Heart left ventricle (tissue), 16 donors: Measurements from ENCODE around the gene ABCF1. TPM values are rescaled to one million over a fixed set of nuclear protein-coding genes. Genes with fewer than 3 reads are reported as not detected.

Experiments
- ATAC-seq, 4 donors: fragments of 200-7000 bp; cut with Tn5 transposase; one replicate each; pipeline ENCODE4 v1.9.1; 2020 to 2022; ENCODE audit warnings: moderate library complexity in 4 of 4, mild to moderate bottlenecking in 3 of 4, moderate number of reproducible peaks in 1 of 4
- DNase-seq, 5 donors: peaks; one replicate each; pipeline ENCODE4 v3.0.0-alpha.2; 2020
- H3K27ac ChIP-seq, 12 donors: fragments of 200-600 bp; sonication (generic) in 4 of 12; one replicate each; pipeline versions ENCODE4 v1.5.0 to v1.8.0; 2016 to 2022; ENCODE audit warnings: mild to moderate bottlenecking in 2 of 12
- H3K27me3 ChIP-seq, 9 donors: fragments of 200-600 bp; sonication (generic) in 2 of 9; one replicate each; pipeline versions ENCODE4 v1.5.1 to v1.8.0; 2016 to 2022; ENCODE audit warnings: mild to moderate bottlenecking in 3 of 9
- H3K36me3 ChIP-seq, 9 donors: fragments of 200-600 bp; sonication (generic) in 2 of 9; one replicate each; pipeline versions ENCODE4 v1.5.0 to v1.8.0; 2018 to 2022; ENCODE audit warnings: mild to moderate bottlenecking in 2 of 9
- H3K4me1 ChIP-seq, 12 donors: fragments of 200-600 bp; sonication (generic) in 4 of 12; one replicate each; pipeline versions ENCODE4 v1.5.0 to v1.8.0; 2016 to 2022; ENCODE audit warnings: mild to moderate bottlenecking in 3 of 12
- H3K4me3 ChIP-seq, 12 donors: fragments of 200-600 bp; sonication (generic) in 4 of 12; one replicate each; pipeline versions ENCODE4 v1.5.0 to v1.8.0; 2017 to 2022; ENCODE audit warnings: mild to moderate bottlenecking in 9 of 12, moderate library complexity in 4 of 12
- H3K9me3 ChIP-seq, 12 donors: fragments of 200-600 bp; sonication (generic) in 4 of 12; one replicate each; pipeline versions ENCODE4 v1.5.0 to v1.8.0; 2016 to 2022; ENCODE audit warnings: mild to moderate bottlenecking in 1 of 12
- CTCF ChIP-seq, 12 donors: fragments of 200-600 bp; sonication (generic) in 4 of 12; IDR thresholded peaks; one replicate each; pipeline versions ENCODE4 v1.5.0 to v1.8.0; 2018 to 2022; ENCODE audit warnings: antibody characterized with exemption in 12 of 12, mild to moderate bottlenecking in 5 of 12
- POLR2A ChIP-seq, 2 donors: fragments of 450-650 bp; IDR thresholded peaks; one replicate each; pipeline ENCODE4 v1.6.1; 2017; ENCODE audit warnings: antibody characterized with exemption in 2 of 2, mild to moderate bottlenecking in 2 of 2, moderate library complexity in 2 of 2
- WGBS, 4 donors: extraction: QIAGEN DNeasy Blood & Tissue Kit in 2 of 4; methylation state at CpG; one replicate each; pipeline versions ENCODE4 v1.1.5 to v1.1.7; 2013 to 2018; 5-methylcytosine and 5-hydroxymethylcytosine counted together
- intact Hi-C, 10 donors: fragments of 100-400 bp; cut with DNase I; formaldehyde crosslinking; loops; one replicate each; pipeline versions ENCODE4 v1.11.1 to v1.14.2; 2022
- polyA plus RNA-seq, 2 donors: library from polyadenylated mRNA; stranded (reverse); fragments of 200-250 nt; gene quantifications; one replicate each; pipeline ENCODE4 v1.2.3, GENCODE V29; 2013
- total RNA-seq, 9 donors: library from RNA; depleted of rRNA in 2 of 9; stranded (reverse); fragments of >200 nt in 2 of 9; fragmentation: NEBNext Ultra II Directional in 3 of 9; extraction: Animal tissue kit (Norgen Biotek cat#: 25700) in 3 of 9; gene quantifications; one replicate each; pipeline versions ENCODE4 v1.1.0 to v1.2.4, GENCODE V29; 2016 to 2023
- donor health status: ischemic (EF 13 %, LVEDD 7.1; RV severe dilation, severe dysfunction).
- donor health status: healthy with polysubstance abuse.
- donor health status: DM: no; HTN: yes; CAD: no.
- donor health status: DM: no; HTN: no; CAD: no.
- donor health status: ischemic (EF 25% LVEDD 6.9; RV normal size, moderate dysfunction).
- donor health status: ischemic (EF 25% LVEDD 5.7; RV mildly dilated, moderate dysfunction).
- donor health status: healthy.
- donor health status: DM: yes; HTN: yes; CAD: no.
- donor health status: ischemic (EF 35%, LVEDD 5.7; RV mildly dilated, moderate dysfunction).
- donor health status: nonischemic (EF 11% LVEDD 7.7; RV severe dilation, severe dysfunction).
- donor health status: DM: yes; HTN: yes; CAD: no.
- donor health status: PGD.
- donor health status: ischemic (EF 29% LVEDD 5.4; RV normal size, mild dysfunction).
- donor health status: nonischemic (EF 23%, LVEDD 6.1; RV moderate dilation, normal function).

The ABCF1 gene
- total and polyA plus RNA-seq, 11 donors, result 28.0 to 76.8 (median 39.8) TPM

- H3K9me3 ChIP-seq, result no peaks in the 10 kb centered on the region
- ATAC-seq (peak in 3 of 4 donors; percentile 3 to 5 (median 4)), DNase-seq (peak in 2 of 5 donors; percentile 33 to 54)
- peaks cover 19 to 64% (median 53%) of the 10 kb centered on the region in 9 donors for H3K36me3 ChIP-seq
- no peak overlapping the region for H3K4me3 ChIP-seq
- intact Hi-C loops, result loop anchor here in 3 of 10 donors (5.0 kb wide), 2 partner anchors 53 to 118 kb away; no protein-coding TSS in a partner anchor
- H3K4me1 ChIP-seq, result peaks cover 0 to 11% (median 0%) of the 10 kb centered on the region in 12 donors
- H3K27ac ChIP-seq, result no peak overlapping the region
- TF ChIP-seq CTCF (IDR thresholded peaks at IDR 0.05), result no peak
- no peak for TF ChIP-seq POLR2A (IDR thresholded peaks at IDR 0.05)
- no peaks in the 10 kb centered on the region for H3K27me3 ChIP-seq
- 51 to 63% (median 59%) methylated on average over 7 to 10 of the region's 10 CpGs for WGBS, 4 donors
Measured at GRCh38 chr6:30600451-30600961, 29.3 kb downstream of the ABCF1 start.

GRCh38 chr6:30601436-30601814 lies 30.2 kb downstream of the ABCF1 start:
- Histone ChIP-seq H3K4me3 (no peak overlapping the region), H3K36me3 (peaks cover 19 to 73% (median 62%) of the 10 kb centered on the region in 9 donors), H3K9me3 (no peaks in the 10 kb centered on the region), H3K27ac (no peak overlapping the region), H3K27me3 (no peaks in the 10 kb centered on the region), H3K4me1 (peaks cover 0 to 11% (median 0%) of the 10 kb centered on the region in 12 donors)
- intact Hi-C loops, result loop anchor here in 3 of 10 donors (5.0 kb wide), 2 partner anchors 54 to 119 kb away; no protein-coding TSS in a partner anchor
- DNase-seq (no peak), ATAC-seq (no peak)
- TF ChIP-seq CTCF (IDR thresholded peaks at IDR 0.05) (no peak), POLR2A (IDR thresholded peaks at IDR 0.05) (no peak)
- WGBS, 4 donors, result 67 to 81% (median 74%) methylated on average over 6 of the region's 6 CpGs

GRCh38 chr6:30601815-30602641 lies 30.8 kb downstream of the ABCF1 start:
- ATAC-seq, result peak in 2 of 4 donors; percentile 14 to 23
- intact Hi-C loops, result loop anchor here in 3 of 10 donors (5.0 kb wide), 2 partner anchors 55 to 120 kb away; no protein-coding TSS in a partner anchor
- 90 to 94% (median 92%) methylated on average over 21 to 39 of the region's 39 CpGs for WGBS, 4 donors

More at GRCh38 chr6:30601815-30602641, 30.8 kb downstream of the ABCF1 start:
- Histone ChIP-seq H3K9me3 (no peaks in the 10 kb centered on the region), H3K27ac (no peak overlapping the region), H3K4me1 (peaks cover 0 to 11% (median 0%) of the 10 kb centered on the region in 12 donors), H3K27me3 (no peaks in the 10 kb centered on the region), H3K36me3 (peaks cover 19 to 75% (median 68%) of the 10 kb centered on the region in 9 donors), H3K4me3 (no peak overlapping the region)
- TF ChIP-seq POLR2A (IDR thresholded peaks at IDR 0.05) (no peak), CTCF (IDR thresholded peaks at IDR 0.05) (no peak)
- DNase-seq, result no peak
